ENCODE measurements around the gene DPT. TPM values are rescaled to one million over a fixed set of nuclear protein-coding genes. Genes with fewer than 3 reads are reported as not detected.
"Not testable (repeated sequence)": the region's sequence is repeated elsewhere in the genome, so short reads cannot be mapped to it uniquely, and the experiment has no call there.

DPT gene
- total RNA-seq (2014; rRNA removed; shearing (Covaris generic)) = 0.24 and 0.69 TPM in 2 replicates

DNA sequence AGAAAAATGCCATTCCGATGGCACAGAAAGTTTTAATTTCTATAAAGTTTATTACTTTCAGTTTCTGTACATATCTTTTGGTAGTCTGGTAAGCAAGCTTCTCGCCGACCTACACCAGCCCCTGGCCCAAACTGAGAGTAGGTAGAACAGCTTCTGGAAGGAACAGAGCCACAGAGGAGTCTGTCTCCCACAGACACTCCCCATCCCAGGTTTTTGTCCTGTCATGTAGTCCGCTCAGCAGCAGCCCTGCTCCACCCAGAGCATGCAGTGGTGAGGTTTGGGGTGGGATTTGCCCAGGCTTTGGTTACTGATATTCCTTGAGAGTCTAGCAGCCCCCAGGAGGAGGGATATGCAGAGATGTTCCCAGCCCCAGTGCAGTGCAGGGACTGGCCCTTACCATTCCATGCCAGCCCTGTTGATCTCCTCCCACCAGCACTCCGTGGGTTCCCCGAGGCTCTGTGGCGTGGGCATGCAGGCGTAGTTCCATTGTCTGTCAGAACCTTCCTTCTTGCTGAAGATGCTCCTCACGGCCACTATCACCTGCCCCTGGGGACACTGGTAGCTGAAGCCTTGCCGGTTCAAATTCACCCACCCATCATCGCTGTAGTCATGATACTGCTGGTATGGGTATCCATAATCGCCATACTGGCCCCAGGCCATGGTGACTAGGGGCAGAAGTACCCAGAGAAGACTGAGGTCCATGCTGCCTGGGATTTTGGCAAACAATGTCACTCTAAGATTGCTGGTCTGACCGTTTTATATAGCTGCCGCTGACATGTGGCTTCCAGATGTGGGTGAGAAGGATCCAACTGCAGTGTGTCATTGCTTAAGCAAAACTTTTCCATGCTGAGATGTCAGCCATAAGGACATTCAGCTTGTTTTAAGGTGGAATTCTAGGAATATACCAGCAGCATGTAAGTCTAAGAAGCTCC, at the start of gene DPT:
Gene DPT (minus strand): TSS at position 734 of the 932 bp plus-strand sequence. CDS start 32 bp downstream, at position 702.
- peak; percentile 35 for DNase-seq (ENCODE audit: low read depth)

DNA sequence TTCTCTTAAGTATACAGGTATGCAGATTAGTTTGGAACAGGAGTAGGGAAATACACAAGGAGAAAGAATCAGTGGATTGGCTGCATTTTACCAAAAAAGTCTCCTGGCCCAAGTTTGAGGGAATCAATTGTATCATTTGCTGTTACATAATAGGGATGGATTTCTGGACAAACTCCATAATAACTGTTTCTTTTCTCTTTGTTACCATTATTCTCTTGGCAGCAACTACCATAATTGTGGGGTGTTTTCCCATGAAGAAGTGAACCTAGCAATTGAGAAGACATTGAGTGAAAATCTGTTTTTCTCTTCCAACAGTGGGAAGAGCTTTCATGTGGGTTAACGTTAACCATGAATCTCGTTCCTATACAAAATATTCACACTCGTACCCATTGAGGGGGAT, 46.4 kb upstream of the DPT start:
- no peak for DNase-seq (ENCODE audit: low read depth)

DNA sequence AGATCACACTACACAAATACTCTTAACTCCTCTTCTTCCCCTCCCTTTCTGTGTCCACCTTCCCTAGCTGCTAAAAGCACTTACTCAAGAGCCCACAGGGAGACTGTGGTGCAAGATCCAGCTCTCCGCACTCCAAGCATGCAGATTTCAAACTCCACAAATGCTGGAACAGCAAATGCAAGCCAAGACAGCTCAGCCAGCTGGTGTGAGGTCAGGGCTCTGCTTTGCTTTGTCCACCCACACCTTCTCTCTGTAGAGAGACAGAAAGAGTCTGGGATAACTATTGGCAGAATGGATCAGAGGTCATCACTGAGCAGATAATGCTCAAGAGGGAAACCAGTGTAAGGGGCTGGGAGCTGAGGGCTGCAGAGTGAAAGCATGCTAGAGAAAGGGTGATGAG, 45.2 kb upstream of the DPT start:
- DNase-seq (ENCODE audit: low read depth) = no peak

DNA sequence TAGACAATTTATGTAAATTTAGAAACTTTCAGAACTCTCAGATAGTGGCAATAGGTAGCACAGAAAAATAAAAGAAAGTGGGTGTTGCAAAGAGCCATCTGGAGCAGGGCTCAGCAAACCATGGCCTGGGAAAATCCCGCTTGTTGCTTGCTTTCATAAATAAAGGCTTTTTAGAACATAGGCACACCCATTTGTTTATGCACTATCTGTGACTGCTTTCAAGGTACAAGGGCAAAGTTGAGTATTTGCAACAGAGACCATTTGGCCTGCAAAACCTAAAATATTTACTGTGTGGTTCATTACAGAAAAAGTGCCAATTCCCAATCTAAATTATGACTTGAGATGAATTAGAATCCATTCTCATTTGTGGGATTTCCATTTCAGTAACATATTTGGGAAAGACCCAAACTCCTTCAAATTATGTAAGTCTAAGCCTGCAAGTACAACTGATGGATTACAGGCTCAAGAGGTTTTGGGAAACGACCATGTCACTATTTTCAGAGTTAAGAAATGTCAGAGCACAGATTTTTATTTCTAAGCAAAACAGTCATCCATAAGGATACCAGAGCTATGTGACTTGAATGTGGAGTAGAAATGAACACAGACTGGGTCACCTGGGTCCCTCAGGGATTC, 43.5 kb upstream of the DPT start:
- no peak for DNase-seq (ENCODE audit: low read depth)

DNA sequence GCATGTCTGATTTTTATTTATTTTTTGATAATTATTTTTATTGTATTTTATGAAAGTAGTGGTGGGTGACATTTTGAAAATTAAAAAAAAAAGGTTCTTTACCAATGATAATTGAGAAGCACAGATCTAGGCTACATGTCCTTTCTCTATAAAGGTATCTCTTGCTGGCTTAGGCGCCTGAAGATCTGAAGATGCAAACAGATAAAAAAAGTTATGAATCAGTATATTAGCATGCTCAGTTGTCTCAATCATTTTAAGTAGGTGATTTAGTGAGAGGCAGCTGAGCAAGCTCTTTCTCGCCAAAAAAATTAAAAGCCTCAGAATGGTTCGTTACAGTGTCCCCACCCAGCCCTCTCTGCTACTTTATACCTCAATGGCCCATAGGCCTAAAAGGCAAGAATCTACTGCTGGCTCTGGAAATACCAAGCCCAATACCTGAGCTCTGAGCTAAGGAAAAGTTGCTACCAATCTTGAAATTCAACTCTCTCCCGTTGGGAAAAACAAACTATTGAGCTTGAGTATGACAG, 42.2 kb upstream of the DPT start:
- no peak for DNase-seq (ENCODE audit: low read depth)

DNA sequence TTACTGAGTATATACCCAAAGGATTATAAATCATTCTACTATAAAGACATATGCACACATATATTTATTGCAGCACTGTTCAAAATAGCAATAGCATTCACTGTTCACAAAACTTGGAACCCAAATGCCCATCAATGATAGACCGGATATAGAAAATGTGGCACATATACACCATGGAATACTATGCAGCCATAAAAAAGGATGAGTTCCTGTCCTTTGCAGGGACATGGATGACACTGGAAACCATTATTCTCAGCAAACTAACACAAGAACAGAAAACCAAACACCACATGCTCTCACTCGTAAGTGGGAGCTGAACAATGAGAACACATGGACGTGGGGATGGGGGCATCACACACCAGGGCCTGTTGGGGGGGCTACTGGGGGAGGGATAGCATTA, 40.9 kb upstream of the DPT start:
- DNase-seq (ENCODE audit: low read depth) = not testable (repeated sequence)

DNA sequence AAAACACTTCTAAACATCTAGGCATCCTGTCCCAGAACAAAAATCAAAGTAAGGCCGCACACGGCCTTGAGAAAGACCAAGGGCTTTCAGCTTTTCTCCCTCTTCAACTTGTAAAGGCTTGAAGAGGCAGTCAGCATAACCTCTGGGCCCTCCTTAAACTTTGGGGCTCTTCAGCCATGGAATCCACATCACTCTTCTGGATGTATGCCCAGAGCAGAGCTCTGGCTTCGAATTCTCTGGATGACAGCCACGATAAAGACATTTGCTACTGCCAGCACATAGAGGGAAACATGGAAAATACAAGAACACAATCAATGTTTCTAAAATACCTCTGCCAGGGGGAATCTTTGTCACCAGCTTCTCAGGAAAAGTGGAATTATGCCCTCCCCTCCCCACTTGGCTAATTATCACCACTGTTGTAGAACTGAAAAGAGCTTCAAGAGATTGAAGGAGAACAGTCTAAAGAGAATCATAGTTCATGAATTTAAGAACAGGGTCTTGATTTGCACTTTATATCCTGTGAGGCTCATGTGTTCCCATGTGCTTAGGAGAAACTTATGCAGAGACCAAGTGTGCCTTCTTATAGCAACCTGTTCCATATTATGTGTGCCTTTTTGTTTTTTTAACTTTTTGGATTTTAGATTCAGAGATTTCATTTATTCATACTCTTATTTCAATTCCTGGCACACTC, 39.0 kb upstream of the DPT start:
- DNase-seq (ENCODE audit: low read depth) = no peak

DNA sequence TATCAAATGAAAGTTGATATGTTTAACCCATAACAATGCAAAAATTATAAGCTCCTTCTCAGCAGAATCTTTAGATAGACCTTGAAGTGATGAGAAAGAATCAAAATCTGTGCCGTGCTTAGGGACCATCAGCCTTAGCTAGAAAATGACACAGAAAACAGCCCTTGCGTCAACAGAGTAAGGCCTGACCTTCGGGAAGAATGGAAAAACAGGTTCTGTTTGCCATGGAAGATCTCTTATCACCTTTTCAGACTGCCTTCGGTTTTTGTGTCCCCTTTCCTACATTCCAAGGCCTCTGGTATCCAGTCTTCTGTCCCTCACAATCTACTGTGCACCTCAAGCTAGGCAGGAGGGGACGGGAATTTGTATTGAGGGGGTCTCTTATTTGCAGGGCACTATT, 37.6 kb upstream of the DPT start:
- DNase-seq (ENCODE audit: low read depth) = no peak

DNA sequence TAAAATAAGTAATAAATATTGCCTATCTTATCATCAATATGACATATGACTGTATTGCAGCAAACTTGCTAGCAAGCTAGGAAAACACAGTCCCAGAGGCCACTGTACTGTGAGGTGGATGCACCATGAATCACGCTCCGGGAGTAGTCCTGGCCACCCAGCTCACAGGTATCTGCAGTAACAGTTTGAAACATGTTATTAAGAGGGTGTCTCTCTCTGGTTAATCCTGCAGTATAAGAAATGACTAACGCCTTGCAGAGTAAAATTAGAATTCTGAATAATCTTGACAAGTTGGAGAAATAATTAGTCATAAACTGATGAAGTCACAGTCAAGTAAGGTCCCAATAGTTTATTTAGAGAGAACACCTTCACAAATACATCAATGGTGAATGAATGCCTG, 34.0 kb upstream of the DPT start:
- no peak for DNase-seq (ENCODE audit: low read depth)

DNA sequence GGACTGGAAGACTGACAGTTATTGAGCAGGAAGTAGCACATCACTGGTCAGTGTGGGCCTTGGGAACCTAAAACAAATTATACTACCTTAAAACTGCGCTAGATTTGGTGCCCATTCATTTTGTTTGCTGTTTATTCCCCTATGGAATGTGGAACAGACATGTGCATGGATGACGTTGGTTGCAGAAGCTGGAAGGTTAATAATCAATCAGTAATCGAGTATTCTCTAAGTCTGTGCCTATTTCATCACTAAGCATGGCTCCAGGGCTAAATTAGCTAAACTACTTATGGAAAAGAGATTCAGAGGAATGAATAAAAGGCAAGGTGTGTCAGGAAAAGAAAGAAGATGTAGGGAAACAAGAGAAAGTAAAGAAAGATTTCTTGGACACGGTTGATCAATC, 33.5 kb upstream of the DPT start:
- no peak for DNase-seq (ENCODE audit: low read depth)

DNA sequence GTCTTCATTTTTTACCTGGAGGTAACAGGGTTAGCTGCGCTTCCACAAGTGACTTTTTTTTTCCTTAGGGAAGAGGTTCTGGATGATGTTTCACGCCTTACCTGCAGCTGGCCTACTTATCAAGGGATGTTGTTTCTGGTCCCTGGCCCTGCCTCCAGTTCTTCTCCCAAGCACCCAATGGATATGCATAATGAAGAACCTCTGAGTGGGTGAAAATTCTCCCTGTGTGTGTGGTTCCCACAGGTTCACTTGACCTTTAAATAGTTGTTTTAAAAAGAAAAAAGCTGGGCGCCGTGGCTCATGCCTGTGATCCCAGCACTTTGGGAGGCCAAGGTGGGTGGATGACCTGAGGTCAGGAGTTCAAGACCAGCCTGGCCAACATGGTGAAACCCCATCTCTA, 31.8 kb upstream of the DPT start:
- DNase-seq (ENCODE audit: low read depth) = no peak

DNA sequence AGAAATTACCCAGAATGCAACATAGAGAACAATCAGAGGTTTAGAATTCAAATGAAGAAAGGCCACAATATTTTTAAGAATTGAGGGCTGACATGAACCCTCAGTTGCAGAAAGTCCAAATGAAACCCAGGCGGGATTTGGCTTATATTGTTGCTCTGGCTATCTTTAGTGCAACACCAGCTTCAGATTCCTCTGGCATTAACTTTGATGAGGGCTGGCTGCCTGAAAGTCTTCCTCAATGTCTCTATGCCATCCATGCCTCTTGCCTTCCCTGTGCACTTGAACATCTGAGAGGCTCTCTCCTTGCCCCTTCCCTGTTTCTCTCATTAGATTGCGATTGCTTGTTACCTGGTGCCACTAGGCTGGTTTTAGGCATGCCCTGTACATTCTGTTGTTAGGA, 31.2 kb upstream of the DPT start:
- no peak for DNase-seq (ENCODE audit: low read depth)

DNA sequence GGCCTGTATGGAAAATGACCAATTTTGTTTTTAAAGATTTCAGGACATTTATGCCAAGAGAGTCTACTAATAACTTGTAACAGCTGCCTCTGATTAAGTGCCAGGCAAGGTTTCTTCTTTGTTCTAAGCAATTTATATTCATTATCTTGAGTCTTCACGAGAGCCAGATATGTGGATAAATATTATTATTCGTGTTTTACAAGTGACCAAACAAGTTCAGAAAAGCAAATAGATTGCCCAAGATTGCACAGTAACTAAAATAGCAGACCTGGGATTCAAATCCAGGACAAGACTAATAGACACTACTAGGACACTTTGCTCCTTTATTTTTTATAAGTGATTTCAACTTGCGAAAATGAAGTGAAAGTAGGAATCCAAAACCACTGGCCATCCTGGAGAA, 30.1 kb upstream of the DPT start:
- no peak for DNase-seq (ENCODE audit: low read depth)

DNA sequence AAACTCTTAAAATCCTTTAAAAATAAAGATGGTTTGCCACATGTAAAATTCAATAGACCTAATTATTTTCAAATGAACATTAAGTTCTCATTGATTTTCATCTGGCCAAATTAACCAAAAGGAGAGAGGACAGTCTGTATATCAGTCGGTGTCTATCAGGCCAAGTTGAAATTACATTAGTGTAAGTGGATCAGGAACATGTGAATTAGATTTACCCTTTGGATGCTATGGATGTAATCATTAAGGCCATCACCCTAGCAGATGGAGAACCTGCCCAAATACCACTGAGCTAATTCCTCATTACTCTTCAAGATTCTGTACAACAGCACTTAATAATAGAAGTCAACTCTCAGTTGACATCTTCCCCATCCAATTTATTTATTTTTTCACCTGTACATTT, 29.5 kb upstream of the DPT start:
- DNase-seq (ENCODE audit: low read depth) = no peak

DNA sequence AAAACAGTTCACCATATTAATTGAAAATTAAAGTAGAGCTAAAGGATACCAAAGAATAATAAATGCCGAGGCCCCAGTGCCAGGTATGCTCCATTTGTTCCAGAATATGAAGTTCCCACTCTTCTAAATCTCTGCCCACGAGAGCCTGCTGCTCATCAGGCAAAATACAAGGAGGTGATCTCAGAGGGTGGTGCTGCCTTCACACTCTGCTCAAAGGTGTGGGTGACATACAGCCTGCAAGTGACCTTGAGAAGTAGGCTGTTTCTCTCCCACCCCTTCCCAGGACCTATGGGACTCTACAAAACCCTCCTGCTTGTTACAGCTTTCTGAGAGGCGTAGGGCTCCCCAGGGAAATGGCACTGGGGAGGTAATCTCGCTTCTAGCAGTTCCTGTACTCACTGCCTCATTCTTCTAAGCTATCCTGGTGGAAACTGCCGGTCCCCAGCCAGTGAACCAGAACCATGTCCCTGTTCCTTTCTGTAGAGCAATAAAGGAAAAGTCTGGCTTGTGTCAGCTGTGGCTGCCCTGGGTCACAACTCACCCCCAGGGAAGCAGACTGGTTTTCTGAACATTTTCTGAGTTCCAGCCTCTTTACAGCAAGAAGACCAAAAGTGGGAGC, 26.9 kb upstream of the DPT start:
- DNase-seq (ENCODE audit: low read depth) = no peak

DNA sequence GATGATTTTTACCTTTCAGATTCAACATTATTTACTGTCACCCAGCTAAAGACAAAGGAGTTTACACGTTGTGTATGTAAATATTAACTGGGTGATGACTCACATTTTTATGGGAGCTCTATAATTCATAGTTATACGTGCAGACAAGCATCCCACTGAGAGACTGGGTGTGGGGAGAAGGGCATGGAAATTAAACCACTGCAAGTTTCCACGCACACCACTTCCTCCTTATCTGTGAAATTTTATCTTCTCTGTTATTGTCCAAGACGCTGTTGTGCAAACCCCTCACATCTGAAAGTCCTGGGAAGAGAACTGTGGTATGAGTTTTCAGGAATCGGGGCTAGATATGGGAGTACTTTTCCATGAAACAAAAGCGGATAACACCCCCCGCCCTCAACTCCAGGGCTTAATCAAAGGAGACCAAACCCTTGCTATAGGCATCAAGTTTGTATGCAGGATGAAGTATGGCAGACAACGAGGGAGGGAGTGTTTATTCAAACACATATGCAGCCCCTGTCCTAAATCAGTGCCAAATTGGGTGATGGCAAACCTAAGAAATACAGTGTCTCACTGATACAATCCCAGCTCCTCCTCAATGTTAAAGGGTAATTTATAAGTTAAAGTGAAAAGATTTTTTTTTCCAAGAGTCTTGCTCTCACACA, 23.3 kb upstream of the DPT start:
- DNase-seq (ENCODE audit: low read depth) = peak; percentile 42

DNA sequence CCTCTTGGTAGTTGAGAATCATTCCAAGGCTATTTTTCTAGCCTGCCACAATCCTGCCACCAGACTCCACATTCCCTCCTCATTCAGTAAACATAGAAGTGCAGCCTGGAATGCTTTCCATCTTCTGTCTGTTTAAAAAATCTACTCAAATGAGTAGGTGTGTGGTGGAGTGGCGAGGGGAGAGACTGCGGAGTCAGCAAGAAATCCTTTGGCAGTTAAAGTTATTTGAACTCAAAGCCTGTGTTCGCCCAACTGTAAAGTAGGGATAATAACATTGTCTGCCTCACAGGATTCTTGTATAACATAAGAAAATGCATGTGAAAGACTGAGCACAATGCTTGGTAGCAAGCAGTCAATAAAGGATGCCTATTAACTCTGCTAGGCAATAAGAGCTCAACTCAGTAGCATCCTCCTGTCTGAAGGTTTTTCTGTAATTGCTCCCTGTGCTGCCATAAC, 22.2 kb upstream of the DPT start:
- DNase-seq (ENCODE audit: low read depth) = no peak

DNA sequence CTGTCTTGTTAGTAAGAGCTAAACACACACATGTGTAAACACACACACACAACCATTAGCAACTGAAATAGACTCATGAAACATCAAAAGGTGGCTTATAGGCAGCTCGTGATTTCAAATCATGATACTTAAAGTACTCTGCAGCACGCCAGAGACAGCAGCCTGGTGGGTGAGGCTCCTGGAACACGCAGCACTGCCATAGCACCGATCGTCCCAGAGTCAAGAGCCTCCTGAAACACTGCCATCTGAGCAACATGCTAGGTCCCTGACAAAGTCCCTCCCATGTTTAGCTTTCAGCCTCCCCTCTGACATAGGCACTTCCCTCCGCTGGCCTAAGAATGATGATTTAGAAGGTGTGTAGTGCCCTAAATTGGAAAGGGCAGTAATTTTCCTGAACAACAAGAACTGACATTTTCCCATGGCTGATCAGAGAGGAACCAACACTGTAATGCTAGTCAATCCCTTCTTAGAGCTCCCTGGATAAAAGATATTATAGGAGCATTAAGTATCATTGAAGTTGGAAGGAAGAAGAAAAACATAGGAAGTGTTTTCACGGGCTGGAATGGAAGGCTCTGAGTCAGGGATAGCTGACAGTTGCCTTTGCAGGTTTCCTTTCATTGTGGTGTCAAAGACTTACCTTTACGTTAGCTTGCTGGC, 14.1 kb upstream of the DPT start:
- no peak for DNase-seq (ENCODE audit: low read depth)

DNA sequence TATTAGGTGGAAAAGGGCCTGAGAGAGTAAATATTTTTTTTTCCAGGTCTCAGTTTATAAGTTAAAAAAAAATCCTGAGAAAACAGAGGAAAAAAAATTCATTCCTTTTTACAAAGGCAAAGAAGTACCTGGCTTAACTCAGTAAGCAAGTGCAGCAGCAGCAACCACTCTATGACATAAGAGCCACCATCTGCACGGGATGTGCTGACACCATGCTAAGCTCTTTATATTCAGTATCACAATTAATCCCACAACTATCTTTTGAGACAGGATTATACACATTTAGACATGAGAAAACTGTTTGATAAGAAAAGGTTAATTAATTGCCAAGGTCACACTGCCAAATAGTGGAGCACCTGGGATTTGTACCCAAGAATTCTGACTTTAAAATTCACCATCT, 13.4 kb upstream of the DPT start:
- no peak for DNase-seq (ENCODE audit: low read depth)

DNA sequence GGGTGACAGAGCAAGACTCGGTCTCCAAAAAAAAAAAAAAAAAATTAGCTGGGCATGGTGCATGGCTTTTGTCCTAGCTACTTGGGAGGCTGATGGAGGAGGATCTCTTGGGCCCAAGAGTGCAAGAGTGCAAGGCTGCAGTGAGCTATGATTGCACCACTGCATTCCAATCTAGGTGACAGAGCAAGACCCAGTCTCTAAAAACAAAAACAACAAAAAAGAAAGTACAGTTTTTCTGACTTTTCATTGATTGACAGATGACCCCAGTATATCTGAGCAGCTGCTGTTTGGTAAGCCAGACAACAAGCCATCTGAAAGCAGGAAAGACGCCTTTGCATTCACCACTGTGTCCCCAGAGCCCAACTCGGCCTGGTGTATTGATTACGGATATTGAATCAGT, 10.9 kb upstream of the DPT start:
- no peak for DNase-seq (ENCODE audit: low read depth)

DNA sequence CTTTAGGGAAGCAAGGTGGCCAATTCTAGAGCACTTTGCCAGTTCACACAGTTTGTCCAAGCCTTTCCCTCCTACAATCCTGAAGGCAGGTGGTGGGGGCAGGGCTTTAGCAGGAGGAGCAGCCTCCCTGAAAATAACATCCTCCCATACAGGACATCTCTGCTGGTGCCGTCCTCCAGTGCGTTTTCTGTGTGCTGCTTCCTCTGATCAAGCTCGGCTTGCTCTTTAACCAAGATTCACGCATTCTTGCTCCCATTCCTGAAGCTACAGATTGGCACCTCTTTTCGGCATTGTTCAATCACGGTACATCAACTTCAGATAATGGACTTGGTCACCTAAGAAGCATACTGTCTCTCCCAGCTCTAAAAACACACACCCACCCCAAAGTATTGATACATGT, 7.5 kb upstream of the DPT start:
- DNase-seq (ENCODE audit: low read depth) = no peak
